SK-N-DZ (cell line): ENCODE data around the gene CTTNBP2.

Experiments used
- DNase-seq: peaks from one replicate; pipeline ENCODE4 v3.0.0-alpha.2; 2015; ENCODE audit warnings: low spot score

Gene CTTNBP2

GRCh38 chr7:117828825-117829224, 44.4 kb downstream of the CTTNBP2 start:
- DNase-seq, result no peak

DNA sequence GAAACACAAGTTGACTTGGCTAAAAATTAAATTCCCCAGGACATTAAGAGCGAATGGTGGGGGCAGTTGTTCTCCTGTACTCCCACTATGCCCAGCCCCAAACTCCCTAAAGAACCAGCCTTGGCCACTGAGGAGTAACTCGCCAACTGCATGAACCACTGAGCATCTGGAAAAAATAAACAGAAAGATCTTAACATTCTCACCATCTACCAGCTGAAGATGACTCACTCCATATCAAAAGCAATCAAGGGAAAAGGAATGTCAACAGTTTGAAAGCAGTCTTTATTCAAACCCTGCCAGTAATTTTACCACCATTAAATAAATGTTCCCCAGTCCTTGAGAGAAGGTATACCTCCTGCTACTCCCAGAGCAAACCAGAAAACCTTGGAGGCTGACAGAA, 45.4 kb downstream of the CTTNBP2 start:
- DNase-seq, result no peak

DNA sequence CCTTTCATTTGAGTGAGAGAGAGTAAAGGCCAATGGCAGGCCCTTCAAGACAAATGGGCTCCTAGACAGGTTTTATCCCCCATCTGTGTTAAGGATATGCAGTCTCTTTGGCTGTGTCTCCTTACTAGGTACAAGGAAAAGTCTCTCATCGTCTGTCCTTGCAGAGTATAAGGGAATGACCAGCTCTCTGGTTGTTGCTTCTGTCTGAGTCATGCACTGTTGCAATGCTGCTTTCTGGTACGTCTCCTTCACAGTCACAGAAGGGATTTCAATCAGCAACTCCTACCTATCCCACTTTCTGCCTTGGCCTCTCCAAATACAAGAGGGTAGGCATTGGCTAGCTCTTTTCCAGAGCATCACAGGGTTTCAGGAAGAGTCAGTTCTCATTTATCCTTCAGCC, 48.1 kb downstream of the CTTNBP2 start:
- DNase-seq, result no peak

DNA sequence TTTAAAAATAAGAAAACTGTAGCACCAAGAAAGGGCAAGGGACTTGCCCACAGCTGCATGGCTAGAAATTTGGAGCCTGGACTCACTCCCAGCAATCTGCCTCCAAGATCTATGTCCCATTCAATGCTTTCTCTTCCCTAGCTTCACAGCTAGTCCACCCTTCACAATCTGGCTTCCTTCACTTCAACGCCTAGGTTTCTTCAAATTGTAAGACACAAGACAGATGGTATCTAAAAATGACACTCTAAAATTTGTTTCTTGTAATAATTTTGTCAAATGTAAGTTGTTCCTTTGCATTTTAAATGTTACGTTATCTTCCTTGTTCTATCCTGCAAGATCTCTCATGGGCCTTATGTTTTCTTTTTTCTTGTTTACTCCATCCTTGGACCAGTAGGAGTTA, 48.6 kb downstream of the CTTNBP2 start:
- no peak for DNase-seq

DNA sequence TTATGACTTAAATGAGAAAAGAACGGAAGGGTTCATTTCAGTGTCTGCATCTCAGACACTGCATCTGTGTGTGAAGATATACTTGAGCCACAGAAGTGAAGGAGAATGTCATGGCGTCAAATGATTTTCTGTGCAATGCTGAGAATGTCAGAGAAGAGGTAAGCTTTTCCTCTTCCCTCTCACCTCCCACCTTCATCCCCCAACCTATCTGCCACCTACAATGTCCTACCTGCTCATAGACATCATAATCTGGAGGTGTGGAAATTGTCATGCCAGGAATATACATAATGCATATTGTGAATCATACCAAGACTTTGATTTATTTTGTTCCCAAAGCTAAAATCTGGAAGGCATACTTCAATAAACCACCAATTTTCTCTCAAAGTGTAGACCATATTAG, 53.7 kb downstream of the CTTNBP2 start:
- no peak for DNase-seq

- DNase-seq, result no peak
These were observed 55.0 kb downstream of the CTTNBP2 start for GRCh38 chr7:117818232-117818631.

DNA sequence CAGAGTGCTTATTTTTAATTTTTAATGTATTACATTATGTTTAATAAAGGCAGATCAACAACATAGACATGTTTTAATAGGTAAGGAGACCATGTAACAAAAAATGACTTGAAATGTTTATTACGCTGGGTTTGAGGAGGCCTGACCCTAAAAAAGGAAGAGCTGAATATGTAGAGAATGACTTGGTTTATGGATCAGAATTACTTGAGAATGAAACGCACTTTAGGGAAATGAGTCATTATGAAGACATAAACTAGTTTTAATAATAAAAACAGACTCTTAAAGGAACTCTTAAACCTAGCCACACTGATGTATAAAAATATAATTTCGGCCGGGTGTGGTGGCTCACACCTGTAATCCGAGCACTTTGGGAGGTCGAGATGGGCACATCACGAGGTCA, 56.5 kb downstream of the CTTNBP2 start:
- no peak for DNase-seq

- no peak for DNase-seq
These were observed 61.5 kb downstream of the CTTNBP2 start for GRCh38 chr7:117811696-117812095.

- DNase-seq, result no peak
These were observed 62.4 kb downstream of the CTTNBP2 start for GRCh38 chr7:117810642-117811512.

DNA sequence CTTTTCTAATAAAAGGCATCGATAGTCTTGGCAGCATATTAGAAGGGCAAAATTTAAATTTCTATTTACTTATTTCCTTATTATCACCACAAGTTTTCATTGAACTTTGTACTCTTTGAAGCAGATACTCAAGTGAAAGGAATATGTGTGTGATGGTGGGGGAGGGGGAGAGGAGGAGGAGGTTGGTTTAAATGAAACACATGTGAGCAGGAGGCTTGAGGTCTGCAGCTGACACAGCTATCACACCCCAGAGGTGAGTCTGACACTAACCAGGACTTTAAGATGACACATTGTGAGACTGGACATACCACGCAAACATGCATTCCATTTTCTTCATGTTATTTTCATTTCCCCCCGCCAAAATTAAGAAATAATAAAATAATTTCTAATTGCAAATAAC, 63.3 kb downstream of the CTTNBP2 start:
- DNase-seq, result peak; percentile 9

- DNase-seq, result no peak
These were observed 64.1 kb downstream of the CTTNBP2 start for GRCh38 chr7:117808910-117809705.

- no peak for DNase-seq
These were observed 64.9 kb downstream of the CTTNBP2 start for GRCh38 chr7:117808341-117808757.

DNA sequence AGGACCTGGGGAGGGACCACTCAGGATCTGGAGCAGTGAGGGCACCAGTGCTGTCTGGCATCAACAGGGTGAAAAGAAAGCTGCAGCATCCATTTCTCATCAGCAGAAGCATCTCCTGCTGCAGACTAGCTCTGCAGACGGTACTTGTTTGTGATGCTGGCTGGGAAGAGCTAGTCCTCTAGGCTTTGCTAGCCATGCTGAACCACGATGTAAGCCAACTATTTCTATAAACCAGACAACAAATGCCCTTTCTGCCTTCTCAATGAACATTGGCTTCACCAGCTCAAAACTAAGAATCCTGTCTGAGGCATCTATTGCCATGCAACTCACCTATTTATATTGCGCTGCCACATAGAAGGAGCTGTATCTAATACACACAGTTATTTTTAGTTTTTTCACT, 65.6 kb downstream of the CTTNBP2 start:
- no peak for DNase-seq

DNA sequence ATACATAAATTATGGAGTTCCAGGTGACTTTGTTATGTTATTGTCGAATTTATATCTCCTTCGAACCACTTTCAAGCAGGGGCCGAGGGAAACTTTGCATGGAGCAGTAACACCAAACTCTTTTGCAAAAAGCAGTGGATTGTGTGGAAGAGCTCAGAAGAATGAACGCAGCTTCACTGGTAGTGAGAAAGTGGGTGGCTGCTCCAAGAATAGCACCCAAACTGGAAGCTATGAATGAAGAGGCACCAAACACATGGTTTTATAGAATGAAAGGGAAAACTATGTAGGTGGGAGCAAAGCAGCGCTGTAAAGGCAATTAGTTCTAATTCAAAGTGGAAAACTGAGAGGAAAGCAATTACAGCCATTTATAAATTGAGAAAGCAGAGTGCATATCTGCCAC, 67.2 kb downstream of the CTTNBP2 start:
- DNase-seq, result no peak

DNA sequence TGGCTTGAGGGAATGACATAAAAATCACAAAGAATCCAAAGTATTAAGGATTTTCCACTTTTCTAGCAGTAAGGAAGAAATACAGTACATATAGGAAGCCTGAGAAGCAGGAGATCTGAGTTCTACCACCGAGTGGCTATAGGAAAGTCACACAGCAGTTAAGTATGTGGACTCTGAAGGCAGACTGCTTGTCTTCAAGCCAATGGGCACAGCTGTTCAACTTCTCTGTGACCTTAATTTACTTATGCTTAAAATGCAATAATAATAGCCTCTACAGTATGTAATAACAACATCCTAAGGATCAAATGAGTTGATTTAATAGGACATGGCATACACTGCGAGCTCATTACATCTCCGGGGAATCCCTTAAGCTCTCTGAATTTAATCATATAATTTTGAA, 68.0 kb downstream of the CTTNBP2 start:
- DNase-seq, result no peak

GRCh38 chr7:117803476-117803875, 69.8 kb downstream of the CTTNBP2 start:
- no peak for DNase-seq

- no peak for DNase-seq
These were observed 70.6 kb downstream of the CTTNBP2 start for GRCh38 chr7:117802660-117803059.

- DNase-seq, result no peak
These were observed 72.4 kb downstream of the CTTNBP2 start for GRCh38 chr7:117800841-117801240.

DNA sequence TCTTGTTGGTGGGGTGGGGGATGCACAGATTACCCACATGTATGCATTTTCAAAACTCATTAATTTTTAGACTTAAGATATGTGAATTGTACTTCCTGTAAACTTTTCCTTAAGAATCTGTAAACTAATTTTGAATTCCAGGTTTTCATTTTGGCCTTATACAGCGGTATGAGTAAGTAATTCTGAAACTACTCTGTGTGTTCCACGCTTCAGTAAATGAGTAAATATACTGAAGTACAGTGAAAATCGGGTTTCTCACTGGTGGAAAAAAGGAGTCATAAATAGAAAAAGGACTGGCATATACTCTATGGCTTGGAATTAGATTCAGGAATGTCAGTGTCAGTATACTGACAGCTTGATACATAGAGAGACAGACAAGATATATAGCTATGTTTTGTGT, 72.8 kb downstream of the CTTNBP2 start:
- DNase-seq, result no peak

- no peak for DNase-seq
These were observed 76.4 kb downstream of the CTTNBP2 start for GRCh38 chr7:117796889-117797288.

DNA sequence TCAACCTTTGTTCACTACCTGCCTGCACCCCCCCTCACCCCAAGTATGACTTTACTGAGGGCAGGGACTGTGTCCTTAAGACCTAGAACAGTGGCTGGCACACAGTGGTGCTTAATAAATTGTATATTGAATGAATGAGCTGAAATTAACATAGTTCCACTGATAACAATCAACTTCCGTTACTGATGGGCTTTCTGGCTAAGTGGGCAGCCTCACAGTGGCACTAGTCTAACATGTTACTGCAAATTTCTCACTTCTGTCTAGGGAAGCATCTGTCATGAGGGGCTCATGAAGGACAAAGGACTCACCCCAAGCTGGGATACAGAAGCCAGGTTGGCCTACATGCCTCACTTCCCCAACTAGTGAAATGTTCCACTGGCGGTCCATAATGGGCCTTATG, 79.3 kb downstream of the CTTNBP2 start:
- DNase-seq, result no peak

GRCh38 chr7:117793521-117793920, 79.7 kb downstream of the CTTNBP2 start:
- no peak for DNase-seq
